ENCODE data around the gene ZFHX2.

Gene ZFHX2

GRCh38 chr14:23559010-23559925 is 7.7 kb upstream of the ZFHX2 start:
- peak; percentile 67 for DNase-seq

GRCh38 chr14:23558346-23559009 is 6.9 kb upstream of the ZFHX2 start:
- DNase-seq: no peak

GRCh38 chr14:23557946-23558345 is 6.4 kb upstream of the ZFHX2 start:
- DNase-seq: no peak

GRCh38 chr14:23557521-23557920 is 6.0 kb upstream of the ZFHX2 start:
- DNase-seq: no peak

GRCh38 chr14:23556700-23557440 is 5.3 kb upstream of the ZFHX2 start:
- no peak for DNase-seq

- peak; percentile 93 for DNase-seq
Observed at GRCh38 chr14:23555882-23556699, 4.5 kb upstream of the ZFHX2 start, which contains the start of gene THTPA. Gene THTPA, plus strand, starts transcription at chr14:23556271. Its CDS starts 487 bp downstream, at chr14:23556758.

- no peak for DNase-seq
Observed at GRCh38 chr14:23555533-23555881, 3.9 kb upstream of the ZFHX2 start.

GRCh38 chr14:23550812-23551265 is 726 bp downstream of the ZFHX2 start:
- no peak for DNase-seq

- no peak for DNase-seq
Observed at GRCh38 chr14:23550131-23550811, 1.3 kb downstream of the ZFHX2 start.

GRCh38 chr14:23548351-23549318 is 2.9 kb downstream of the ZFHX2 start:
- no peak for DNase-seq

- DNase-seq: no peak
Observed at GRCh38 chr14:23547924-23548323, 3.6 kb downstream of the ZFHX2 start.

GRCh38 chr14:23546450-23547035 is 5.0 kb downstream of the ZFHX2 start:
- no peak for DNase-seq

GRCh38 chr14:23545740-23546365 is 5.7 kb downstream of the ZFHX2 start:
- no peak for DNase-seq

GRCh38 chr14:23544511-23545447 is 6.8 kb downstream of the ZFHX2 start:
- DNase-seq: no peak

- DNase-seq: no peak
Observed at GRCh38 chr14:23543403-23543802, 8.2 kb downstream of the ZFHX2 start.

GRCh38 chr14:23542261-23542660 is 9.3 kb downstream of the ZFHX2 start:
- no peak for DNase-seq

GRCh38 chr14:23540141-23540469 is 11.5 kb downstream of the ZFHX2 start:
- no peak for DNase-seq

GRCh38 chr14:23539248-23540140 is 12.1 kb downstream of the ZFHX2 start:
- no peak for DNase-seq
